HG03342 (cell line): Measurements from ENCODE around the gene SELENOT.

Experiments
- ATAC-seq: cut with Tn5 transposase; IDR thresholded peaks from one replicate; pipeline ENCODE4 v1.9.1; 2021; ENCODE audit warnings: mild to moderate bottlenecking, moderate library complexity; ENCODE audit not compliant: unreplicated experiment

The SELENOT gene

DNA sequence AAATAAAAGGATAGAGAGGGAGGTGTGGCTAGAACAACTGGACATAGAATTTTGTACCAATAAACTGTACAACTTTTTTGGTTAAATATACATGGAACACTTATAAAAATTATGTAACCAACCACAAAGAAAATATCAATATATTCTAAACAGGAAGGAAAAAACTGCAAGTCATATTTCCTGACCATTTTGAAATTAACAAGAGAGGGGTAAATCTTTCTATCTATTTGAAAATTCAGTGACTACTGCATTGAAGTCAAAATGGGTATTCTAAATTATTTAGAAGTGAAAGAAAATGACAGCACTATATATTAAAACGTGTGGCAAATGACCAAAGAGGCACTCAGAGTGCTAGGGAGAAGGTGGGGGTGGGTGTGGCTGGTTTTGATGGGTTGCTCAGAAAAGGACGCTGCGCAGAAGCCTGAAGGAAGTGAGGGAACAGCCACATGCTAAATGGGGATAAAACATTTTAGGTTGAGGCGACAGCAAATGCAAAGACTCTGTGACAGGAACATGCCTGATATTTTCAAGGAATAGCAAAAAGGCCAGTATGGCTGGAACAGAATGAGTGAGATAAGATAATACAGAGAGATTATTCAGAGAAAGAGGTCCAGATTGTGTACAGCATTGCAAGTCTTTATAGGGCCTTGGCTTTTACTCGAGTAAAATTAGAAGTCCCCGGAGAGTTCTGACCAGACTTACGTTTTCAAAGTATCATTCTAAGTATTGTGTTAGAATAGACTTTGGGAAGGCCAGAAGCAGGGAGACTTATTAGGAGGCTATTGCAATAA, 59.5 kb downstream of the SELENOT start:
- ATAC-seq, result no peak

DNA sequence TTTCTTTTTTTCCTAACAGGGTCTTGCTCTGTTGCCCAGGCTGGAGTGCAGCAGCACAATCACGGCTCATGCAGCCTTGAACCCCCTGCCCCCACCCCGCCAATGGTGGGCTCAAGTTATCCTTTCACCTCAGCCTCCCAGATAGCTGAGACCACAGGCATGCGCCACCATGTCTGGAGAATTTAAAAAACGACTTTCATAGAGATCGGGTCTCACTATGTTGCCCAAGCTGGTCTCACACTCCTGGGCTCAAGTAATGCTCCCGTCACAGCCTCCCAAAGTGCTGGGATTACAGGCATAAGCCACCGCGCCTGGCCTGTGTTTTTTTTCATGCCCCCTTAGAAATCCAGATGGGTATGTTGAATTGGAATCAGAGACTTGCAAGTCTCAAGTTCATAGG, 60.3 kb downstream of the SELENOT start:
- no peak for ATAC-seq

DNA sequence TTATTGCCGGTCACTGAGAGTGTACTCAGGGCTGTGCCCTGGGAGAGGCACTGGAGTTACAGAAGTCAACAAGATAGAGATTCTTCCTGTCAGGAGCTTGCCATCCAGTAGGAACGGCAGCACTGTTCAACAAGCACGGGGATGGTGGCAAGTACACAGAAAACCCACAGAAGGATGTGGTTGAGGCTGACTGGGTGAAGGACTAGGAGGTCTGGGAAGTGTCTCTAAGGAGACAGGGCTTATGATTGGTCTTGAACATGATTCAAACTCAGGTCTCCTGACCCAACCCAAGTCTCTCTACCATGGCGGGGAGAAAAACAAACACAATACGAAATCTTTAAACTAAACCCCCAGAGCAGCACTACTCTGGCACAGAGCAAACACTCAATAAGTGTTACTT, 63.0 kb downstream of the SELENOT start:
- ATAC-seq, result no peak

DNA sequence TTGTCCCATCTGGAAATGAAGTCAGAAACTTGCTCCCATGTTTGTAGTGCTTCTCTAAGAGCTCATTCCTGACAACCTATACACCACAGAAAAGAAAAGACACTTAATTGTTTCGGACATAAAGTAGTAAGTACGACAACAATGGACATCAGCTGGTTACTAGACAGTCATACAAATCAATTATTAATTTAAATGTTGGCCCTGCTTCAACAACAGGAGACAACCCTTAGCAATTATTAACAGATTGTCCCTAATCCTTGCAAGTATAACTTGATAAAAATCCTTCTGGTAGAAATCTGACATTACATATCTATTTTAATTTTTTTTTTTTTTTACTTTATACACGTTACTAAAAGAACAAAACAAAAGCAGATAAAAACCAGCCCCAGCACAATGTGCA, 70.8 kb downstream of the SELENOT start:
- ATAC-seq, result no peak

DNA sequence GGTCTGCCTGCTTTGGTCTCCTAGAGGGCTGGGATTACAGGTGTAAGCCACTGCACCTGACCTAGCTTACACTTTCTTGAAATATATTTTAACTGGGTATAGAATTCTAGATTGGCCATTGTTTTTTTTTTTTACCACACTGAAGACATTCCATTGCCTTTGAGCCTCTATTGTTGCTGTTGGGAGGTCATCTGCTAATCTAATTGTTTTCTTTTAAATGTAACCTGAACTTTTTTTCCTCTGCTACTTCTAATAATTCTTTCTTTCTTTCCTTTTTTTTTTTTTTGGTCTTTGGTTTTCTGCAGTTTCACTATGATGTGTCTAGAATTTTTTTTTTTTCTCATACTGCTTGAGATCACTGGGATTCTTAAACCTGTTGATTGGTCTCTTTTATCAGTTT, 72.5 kb downstream of the SELENOT start:
- no peak for ATAC-seq
